ENCODE results near the gene MUC6.

Gene MUC6

DNA sequence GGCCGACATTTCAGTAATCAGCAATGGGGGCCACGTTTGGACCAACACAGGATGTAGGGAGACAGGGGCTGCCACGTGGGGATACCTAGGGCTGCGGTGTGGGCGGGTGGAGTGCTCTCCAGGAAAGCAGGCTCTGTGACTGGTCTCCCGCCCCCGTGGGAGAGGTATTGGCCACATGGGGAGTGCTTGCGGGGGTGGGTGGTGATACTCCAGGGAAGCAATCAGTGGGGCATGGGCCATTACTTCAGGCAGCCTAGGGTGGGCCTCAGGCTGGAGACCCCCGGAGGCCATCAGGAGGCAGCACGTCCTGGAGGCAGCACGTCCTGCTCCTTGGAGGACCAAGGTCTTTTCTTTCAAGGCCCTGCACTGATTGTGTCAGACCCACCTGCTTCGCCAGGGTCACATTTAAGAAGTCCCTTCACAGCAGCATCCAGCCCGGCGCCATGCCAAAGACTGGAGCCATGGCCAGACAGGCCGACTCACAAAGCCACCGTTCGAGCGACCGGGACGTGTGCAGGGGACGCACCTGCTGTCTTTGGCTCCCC is 35.1 kb upstream of the MUC6 start:
- no peak for DNase-seq

DNA sequence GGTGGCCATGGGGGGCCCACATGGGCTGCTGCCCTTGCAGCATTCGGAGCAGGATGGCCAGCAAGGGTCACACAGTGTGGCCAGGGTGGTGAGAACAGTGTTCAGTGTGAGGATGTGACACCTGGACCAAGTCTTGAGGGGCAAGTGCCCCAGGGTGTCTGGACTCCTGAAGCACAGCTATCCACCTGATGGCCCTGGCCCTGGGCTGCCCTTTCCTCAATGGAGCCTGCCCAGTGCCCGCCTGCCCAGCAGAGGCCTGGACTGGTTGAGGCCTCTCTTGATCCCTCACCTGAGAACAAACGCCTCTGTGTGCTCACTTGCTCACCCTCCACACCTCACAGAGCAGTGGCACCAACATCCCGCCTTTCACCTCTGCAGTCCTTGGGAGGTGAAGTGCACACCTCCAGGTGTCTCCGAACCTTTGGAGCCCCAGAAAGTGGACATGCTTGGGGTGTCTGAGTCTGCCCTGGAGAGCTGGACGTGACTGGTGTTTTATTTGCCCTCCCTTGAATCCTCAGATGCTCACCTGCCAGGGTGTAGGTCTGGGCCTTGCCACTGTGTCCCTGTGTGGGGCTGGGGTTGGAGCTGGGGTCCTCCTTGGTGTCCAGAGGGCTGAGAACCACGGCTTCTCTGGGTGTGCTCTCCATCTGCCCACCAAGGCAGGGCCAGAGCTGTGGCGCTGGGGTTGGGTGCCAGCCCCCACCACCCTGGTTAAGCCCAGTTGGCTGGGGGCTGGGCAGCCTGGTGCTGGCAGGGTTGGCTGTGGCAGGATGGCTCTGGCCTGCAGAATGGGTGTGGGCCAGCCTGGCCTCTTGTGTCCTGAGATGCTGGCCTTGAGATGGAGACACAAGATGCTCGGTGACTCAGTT is 34.3 kb upstream of the MUC6 start:
- no peak for DNase-seq

- no peak for DNase-seq
These were observed 33.2 kb upstream of the MUC6 start for GRCh38 chr11:1069740-1070139.

GRCh38 chr11:1067812-1068496 is 31.4 kb upstream of the MUC6 start:
- DNase-seq = no peak

DNA sequence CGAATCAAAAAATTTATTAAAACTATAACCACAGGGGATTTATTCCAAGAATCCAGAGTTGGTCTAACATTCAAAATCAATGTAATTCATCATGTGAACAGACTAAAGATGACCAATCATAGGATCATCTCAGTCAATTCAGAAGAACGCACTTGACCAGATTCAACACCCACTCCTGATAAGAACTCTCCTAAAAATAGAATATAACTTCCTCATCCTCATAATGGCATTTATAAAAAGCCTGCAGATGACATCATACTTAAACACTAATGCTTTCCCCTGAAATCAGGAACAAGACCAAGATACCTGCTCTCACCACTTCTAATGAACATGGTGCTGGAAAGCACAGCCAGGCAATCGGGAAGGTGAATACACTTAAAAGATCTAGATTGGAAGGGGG is 27.6 kb upstream of the MUC6 start:
- DNase-seq = no peak

DNA sequence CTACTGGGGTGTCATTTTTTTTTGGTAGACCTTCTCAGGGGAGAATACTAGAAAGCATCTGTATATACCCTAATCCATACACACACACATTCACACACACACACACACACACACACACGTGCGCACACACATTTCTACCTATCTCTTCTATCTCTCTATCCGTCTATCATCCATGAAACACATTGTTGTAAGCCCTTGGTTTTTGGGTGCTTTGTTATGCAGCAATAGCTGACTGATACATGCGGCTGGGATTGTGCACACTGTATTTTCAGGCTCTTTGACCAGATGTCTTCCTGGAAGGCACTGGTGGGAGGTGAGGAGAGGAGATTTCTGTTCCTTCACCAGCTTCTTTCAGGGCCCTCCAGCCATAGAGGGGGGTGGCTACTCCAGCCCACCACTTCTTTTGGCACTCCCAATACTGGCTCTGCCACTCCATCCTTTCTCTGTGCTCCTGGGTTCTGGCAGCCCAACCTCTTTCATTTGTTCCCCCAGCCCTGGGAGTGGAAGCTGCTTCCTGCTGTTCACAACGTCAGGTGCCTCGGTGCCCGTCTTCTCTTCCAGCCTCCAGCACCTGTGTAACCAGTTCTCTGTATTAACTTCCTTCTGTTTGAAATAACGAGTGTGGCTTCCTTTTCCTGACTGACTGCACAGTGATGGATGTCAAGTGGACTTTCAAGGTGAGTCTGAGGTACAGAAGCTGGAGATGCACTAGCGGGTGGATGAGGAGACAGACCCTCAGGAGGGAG is 25.7 kb upstream of the MUC6 start:
- DNase-seq = no peak

GRCh38 chr11:1060852-1061616 is 24.5 kb upstream of the MUC6 start:
- peak; percentile 81 for DNase-seq

DNA sequence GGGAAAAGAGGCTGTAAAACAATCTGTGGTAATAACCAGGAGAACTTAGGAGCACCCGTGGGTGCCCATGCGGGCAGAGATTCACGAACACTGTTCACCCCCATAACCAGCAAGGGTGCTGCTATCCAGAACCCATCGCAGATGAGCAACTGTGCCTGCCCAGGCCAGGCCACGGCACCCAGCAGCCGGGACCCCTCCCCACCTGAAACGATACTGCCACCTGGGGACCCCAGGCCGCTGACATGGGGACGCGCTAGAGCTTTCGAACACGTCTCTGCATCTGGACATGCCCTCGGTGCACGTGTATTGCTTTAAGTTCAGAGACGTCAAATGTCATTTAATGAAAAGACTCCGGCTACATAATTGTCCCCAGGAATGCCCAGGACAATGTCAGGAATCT is 23.9 kb upstream of the MUC6 start:
- DNase-seq = no peak

DNA sequence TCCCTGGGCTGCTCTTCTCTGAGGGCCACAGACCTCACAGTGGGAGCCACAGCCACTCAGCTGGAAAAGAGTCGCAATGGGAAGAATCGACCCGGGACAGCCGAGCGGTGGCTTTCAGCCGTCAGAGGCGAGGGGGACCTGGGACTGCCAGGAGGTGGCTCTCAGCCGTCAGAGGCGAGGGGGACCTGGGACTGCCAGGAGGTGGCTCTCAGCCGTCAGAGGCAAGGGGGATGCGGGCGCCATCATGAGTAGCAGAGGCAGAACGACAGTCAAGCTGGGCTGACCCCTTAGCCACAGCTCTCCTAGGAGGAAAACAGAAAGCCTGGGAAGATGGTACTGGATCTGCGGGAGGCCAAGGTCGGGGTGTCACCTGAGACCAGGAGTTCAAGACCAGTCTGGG is 23.2 kb upstream of the MUC6 start:
- no peak for DNase-seq

- no peak for DNase-seq
These were observed 21.3 kb upstream of the MUC6 start for GRCh38 chr11:1057806-1058205.

- DNase-seq = no peak
These were observed 19.7 kb upstream of the MUC6 start for GRCh38 chr11:1055990-1056771.

DNA sequence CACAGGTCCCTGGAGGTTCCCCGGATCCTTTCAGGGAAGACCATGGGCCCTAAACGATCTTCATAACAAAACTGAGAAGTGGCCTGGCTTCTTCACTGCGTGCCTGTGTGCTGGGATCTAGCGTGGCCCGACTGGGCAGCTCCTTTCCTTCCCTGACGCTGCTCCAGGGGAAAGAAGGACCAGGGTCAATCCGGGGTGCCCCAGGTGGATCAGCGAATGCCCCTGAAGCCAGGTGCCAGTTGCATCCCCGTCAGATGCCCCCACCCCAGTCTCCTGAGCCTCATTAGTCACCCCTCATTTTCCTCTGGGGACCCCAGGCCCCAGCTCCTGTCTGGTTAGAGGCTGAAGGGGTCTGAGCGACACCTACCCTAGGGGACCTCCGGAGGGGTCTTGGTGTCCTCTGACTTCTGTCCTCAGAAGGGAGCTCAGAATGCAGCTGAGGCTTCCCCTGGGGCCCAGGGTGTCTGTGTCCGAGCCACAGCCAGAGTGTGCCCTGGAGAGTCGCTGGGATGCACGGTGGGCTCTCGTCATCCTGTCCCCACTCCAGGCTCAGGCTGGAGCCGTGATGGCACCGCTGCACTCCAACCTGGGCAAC is 18.7 kb upstream of the MUC6 start:
- DNase-seq = no peak

- DNase-seq = no peak
These were observed 17.9 kb upstream of the MUC6 start for GRCh38 chr11:1054143-1055108.

DNA sequence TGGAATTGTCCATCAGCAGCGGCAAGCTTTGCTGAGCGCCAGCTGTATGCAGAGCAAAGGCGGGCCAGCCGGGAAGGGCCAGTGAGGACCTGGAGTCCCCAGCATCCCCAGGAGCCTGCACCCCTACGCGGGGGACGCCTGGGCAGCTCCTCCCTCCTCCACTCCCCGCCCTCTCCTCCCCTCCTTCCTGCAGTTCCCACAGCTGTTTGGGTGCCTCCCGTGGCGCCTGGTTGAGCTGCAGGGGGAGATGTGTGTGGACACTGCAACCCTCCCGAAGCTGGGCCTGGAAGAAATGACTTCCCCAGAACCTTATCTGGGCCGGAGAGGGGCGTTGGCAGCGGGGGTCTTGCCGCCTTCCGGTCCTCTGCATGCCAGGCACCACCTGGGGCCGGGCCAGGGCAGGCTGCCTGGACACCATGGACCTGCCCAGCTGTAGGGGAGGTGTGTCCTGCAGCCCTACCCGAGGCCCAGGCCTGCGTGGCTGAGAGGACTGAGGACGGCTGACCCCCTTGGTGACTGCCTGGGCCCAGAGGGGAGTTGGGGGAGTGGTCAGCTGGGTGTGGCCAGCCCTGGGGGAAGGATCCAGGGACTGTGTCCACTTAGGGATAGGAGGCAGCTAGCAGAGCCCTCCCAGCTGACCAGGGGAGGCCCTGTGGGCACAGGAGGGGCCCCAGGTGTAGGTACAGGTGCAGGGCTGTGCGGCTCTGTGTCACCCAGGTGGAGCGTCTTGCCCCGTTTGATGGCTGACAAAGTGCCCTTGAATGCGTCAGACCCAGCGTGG is 16.8 kb upstream of the MUC6 start:
- DNase-seq = no peak

DNA sequence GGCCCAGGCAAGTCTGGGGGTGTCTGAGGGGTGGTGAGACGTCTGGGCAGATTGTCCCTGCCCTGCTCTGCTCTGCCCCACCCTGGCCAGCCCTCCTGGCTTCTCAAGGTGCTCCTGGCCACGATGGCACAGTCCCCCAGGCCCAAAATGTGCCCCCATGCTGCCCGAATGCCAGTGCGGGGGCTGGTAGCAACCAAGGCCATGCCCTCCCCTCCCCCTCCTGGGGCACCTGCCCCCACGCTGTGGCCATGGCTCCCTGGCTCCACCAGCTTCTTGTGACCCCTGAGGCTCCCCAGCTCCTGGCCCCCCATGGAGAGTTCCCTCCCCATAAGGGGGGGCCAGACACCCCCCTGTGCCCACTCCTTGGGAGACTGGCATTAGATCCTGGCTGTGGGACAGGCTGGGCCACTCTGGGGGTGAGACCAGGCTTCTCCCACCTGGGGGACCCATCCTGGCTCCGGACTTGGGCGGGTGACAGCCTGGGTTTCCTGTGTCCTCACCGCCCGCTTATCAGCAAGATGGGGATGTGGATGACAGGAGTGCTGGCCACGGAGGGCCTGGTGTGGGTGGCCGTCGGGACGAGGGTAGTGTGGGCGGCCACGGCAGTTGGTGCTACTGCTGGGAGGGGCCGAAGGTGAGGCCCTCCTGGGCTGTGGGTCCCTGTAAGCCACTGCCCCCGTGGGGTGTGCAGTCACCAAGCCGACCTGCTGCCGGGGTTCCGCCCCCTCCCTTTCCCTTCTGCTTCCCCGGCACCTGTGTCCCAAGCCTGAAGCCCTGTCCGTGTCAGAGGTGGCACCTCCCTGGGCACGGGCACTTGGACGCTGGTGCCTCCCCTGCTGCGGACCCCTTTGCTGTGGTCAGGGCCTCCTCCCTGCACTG is 15.9 kb upstream of the MUC6 start:
- no peak for DNase-seq

GRCh38 chr11:1051356-1052132 is 15.0 kb upstream of the MUC6 start:
- DNase-seq = no peak

DNA sequence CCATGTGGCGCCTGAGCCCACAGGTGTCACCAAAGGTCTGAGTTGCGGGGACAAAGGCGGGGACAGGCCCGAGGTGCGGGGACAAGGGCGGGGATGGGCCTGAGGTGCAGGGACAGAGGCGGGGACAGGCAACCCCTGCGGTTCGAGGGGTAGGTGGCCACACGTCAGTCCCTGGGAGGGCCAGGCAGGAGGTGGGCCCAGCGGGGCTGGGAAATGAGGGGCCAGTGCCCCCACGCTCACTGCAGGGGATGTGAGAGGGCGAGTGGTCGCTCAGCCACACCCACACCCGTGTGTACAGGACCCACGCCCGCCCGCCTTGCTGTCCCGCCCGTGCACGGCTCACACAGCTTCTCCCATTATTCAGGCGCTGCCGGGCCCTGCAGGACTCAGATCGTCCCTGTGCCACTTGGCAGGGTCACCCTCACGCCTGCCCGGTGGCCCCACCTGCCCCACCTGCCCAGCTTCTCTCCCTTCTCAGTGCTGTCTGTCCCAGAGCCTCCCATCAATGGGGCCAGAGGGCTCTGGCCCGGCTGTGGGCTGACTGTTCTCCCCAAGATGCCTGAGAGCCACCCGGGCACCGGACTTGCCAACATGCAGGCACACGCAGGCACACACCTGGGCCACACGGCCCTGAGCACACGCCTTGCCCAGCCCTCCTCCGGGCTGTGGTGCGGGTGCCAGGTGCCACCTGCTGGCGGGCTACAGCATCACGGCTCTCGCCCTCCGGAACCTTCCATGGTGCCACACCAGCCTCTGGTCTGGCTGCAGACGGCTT is 14.2 kb upstream of the MUC6 start:
- peak; percentile 99 for DNase-seq

Data from 8988T (cell line).